LNCaP clone FGC (cell line): ENCODE results near the gene PNPLA8.
"Not testable (repeated sequence)": the region's sequence is repeated elsewhere in the genome, so short reads cannot be mapped to it uniquely, and the experiment has no call there.

Experiments used
- DNase-seq: peaks from one replicate; pipeline ENCODE4 v3.0.0-alpha.2; 2011; ENCODE audit warnings: low read depth
- H3K4me3 ChIP-seq: 2 replicates; pipeline ENCODE4 v1.5.1; 2011; ENCODE audit warnings: mild to moderate bottlenecking, low read depth, low read length, control low read depth
- CTCF ChIP-seq: IDR thresholded peaks from 2 replicates; pipeline ENCODE4 v1.5.1; 2012; ENCODE audit warnings: mild to moderate bottlenecking; ENCODE audit not compliant: control insufficient read depth, insufficient read depth; ENCODE audit errors: extremely low read depth

Gene PNPLA8

GRCh38 chr7:108565987-108566386, 40.1 kb upstream of the PNPLA8 start:
- TF ChIP-seq CTCF = no peak
- DNase-seq = no peak
- H3K4me3 ChIP-seq = no peak overlapping the region

GRCh38 chr7:108561047-108561619, 35.2 kb upstream of the PNPLA8 start:
- no peak for DNase-seq
- H3K4me3 ChIP-seq = no peak overlapping the region

GRCh38 chr7:108559253-108559652, 33.3 kb upstream of the PNPLA8 start:
- H3K4me3 ChIP-seq = no peak overlapping the region
- no peak for TF ChIP-seq CTCF
- DNase-seq = no peak

More at GRCh38 chr7:108561047-108561619, 35.2 kb upstream of the PNPLA8 start:
- TF ChIP-seq CTCF = no peak

- H3K4me3 ChIP-seq = no peak overlapping the region
- no peak for TF ChIP-seq CTCF
- no peak for DNase-seq
Measured at GRCh38 chr7:108557617-108558016, 31.7 kb upstream of the PNPLA8 start.

GRCh38 chr7:108557191-108557590, 31.3 kb upstream of the PNPLA8 start:
- DNase-seq = no peak
- no peak overlapping the region for H3K4me3 ChIP-seq
- no peak for TF ChIP-seq CTCF

- not testable (repeated sequence) for H3K4me3 ChIP-seq
Measured at GRCh38 chr7:108556665-108557064, 30.7 kb upstream of the PNPLA8 start.

GRCh38 chr7:108548141-108548896, 22.4 kb upstream of the PNPLA8 start:
- not testable (repeated sequence) for DNase-seq

More at GRCh38 chr7:108556665-108557064, 30.7 kb upstream of the PNPLA8 start:
- not testable (repeated sequence) for DNase-seq

GRCh38 chr7:108541478-108541877, 15.5 kb upstream of the PNPLA8 start:
- TF ChIP-seq CTCF = no peak
- no peak overlapping the region for H3K4me3 ChIP-seq
- no peak for DNase-seq

More at GRCh38 chr7:108548141-108548896, 22.4 kb upstream of the PNPLA8 start:
- not testable (repeated sequence) for H3K4me3 ChIP-seq

- not testable (repeated sequence) for H3K4me3 ChIP-seq, DNase-seq
Measured at GRCh38 chr7:108538685-108539084, 12.8 kb upstream of the PNPLA8 start.

- not testable (repeated sequence) for DNase-seq, H3K4me3 ChIP-seq
Measured at GRCh38 chr7:108538236-108538635, 12.3 kb upstream of the PNPLA8 start.
